H9 (cell line): ENCODE results near the gene CD58. TPM values are rescaled to one million over a fixed set of nuclear protein-coding genes. Genes with fewer than 3 reads are reported as not detected.

ENCODE experiments used
- DNase-seq: peaks from one replicate; pipeline ENCODE4 v3.0.0-alpha.2; 2017
- H2AFZ ChIP-seq: one replicate; pipeline ENCODE4 v1.6.1; 2013; ENCODE audit warnings: mild to moderate bottlenecking, low read length, control low read depth, moderate library complexity
- H2AK5ac ChIP-seq: 2 replicates; pipeline ENCODE4 v1.6.1; 2013; ENCODE audit warnings: low read length, control low read depth, mixed read lengths; ENCODE audit not compliant: insufficient read length
- H2BK120ac ChIP-seq: one replicate; pipeline ENCODE4 v1.6.1; 2013; ENCODE audit warnings: low read depth, mild to moderate bottlenecking, low read length, control low read depth, inconsistent platforms; ENCODE audit not compliant: poor library complexity, severe bottlenecking
- H2BK12ac ChIP-seq: 2 replicates; pipeline ENCODE4 v1.6.1; 2013; ENCODE audit warnings: low read length, control low read depth, mixed read lengths, low read depth; ENCODE audit not compliant: insufficient read length
- H2BK15ac ChIP-seq: 2 replicates; pipeline ENCODE4 v1.6.1; 2013; ENCODE audit warnings: low read depth, low read length, control low read depth
- H2BK20ac ChIP-seq: one replicate; pipeline ENCODE4 v1.6.1; 2013; ENCODE audit warnings: low read depth, mild to moderate bottlenecking, low read length, control low read depth, inconsistent platforms; ENCODE audit not compliant: poor library complexity, severe bottlenecking
- H2BK5ac ChIP-seq: 2 replicates; pipeline ENCODE4 v1.6.1; 2013; ENCODE audit warnings: low read length, control low read depth, mixed read lengths; ENCODE audit not compliant: insufficient read length
- H3K14ac ChIP-seq: 2 replicates; pipeline ENCODE4 v1.6.1; 2013; ENCODE audit warnings: low read length, control low read depth; ENCODE audit not compliant: insufficient read depth
- H3K18ac ChIP-seq: 2 replicates; pipeline ENCODE4 v1.6.1; 2013; ENCODE audit warnings: low read depth, mild to moderate bottlenecking, mixed read lengths, low read length, control low read depth; ENCODE audit not compliant: insufficient read length
- H3K23ac ChIP-seq: 2 replicates; pipeline ENCODE4 v1.6.1; 2013; ENCODE audit warnings: low read length, control low read depth, mixed read lengths, low read depth; ENCODE audit not compliant: insufficient read length
- H3K23me2 ChIP-seq: 2 replicates; pipeline ENCODE4 v1.6.1; 2013; ENCODE audit warnings: low read depth, mild to moderate bottlenecking, mixed read lengths, low read length, control low read depth; ENCODE audit not compliant: insufficient read length, poor library complexity, severe bottlenecking
- H3K27ac ChIP-seq: 2 replicates; pipeline ENCODE4 v1.5.1; 2013; ENCODE audit warnings: low read length, control low read depth, mixed read lengths, low read depth; ENCODE audit not compliant: insufficient read length
- H3K27me3 ChIP-seq: 2 replicates; pipeline ENCODE4 v1.6.1; 2013; ENCODE audit warnings: low read length, control low read depth, inconsistent platforms; ENCODE audit not compliant: insufficient read depth
- H3K4ac ChIP-seq: 2 replicates; pipeline ENCODE4 v1.6.1; 2013; ENCODE audit warnings: low read depth, mild to moderate bottlenecking, control low read depth, inconsistent platforms, low read length, moderate library complexity
- H3K4me1 ChIP-seq: 2 replicates; pipeline ENCODE4 v1.6.1; 2013; ENCODE audit warnings: low read length, control low read depth, inconsistent platforms; ENCODE audit not compliant: insufficient read depth
- H3K4me2 ChIP-seq: 2 replicates; pipeline ENCODE4 v1.6.1; 2013; ENCODE audit warnings: low read length, control low read depth, mixed read lengths; ENCODE audit not compliant: insufficient read length, insufficient read depth
- H3K56ac ChIP-seq: 2 replicates; pipeline ENCODE4 v1.6.1; 2013; ENCODE audit warnings: low read depth, mild to moderate bottlenecking, mixed read lengths, low read length, control low read depth; ENCODE audit not compliant: insufficient read length
- H3K79me1 ChIP-seq: 2 replicates; pipeline ENCODE4 v1.6.1; 2013; ENCODE audit warnings: low read depth, mild to moderate bottlenecking, moderate library complexity, low read length, control low read depth, inconsistent platforms; ENCODE audit not compliant: insufficient read depth, poor library complexity, severe bottlenecking
- H3K79me2 ChIP-seq: 2 replicates; pipeline ENCODE4 v1.6.1; 2013; ENCODE audit warnings: low read length, control low read depth, inconsistent platforms; ENCODE audit not compliant: insufficient read depth
- H3K9ac ChIP-seq: 2 replicates; pipeline ENCODE4 v1.6.1; 2013; ENCODE audit warnings: low read length, control low read depth, mixed read lengths; ENCODE audit not compliant: insufficient read length; ENCODE audit errors: extremely low read depth
- H3K9me3 ChIP-seq: one replicate; pipeline ENCODE4 v1.6.1; 2013; ENCODE audit warnings: low read depth, low read length, inconsistent platforms; ENCODE audit not compliant: control insufficient read depth
- H3T11ph ChIP-seq: one replicate; pipeline ENCODE4 v1.6.1; 2013; ENCODE audit warnings: mild to moderate bottlenecking, low read length, control low read depth, inconsistent platforms
- H4K20me1 ChIP-seq: one replicate; pipeline ENCODE4 v1.6.1; 2013; ENCODE audit not compliant: control insufficient read depth, insufficient read length, insufficient read depth
- H4K5ac ChIP-seq: 2 replicates; pipeline ENCODE4 v1.6.1; 2013; ENCODE audit warnings: low read depth, mild to moderate bottlenecking, mixed read lengths, low read length, control low read depth; ENCODE audit not compliant: insufficient read length
- H4K8ac ChIP-seq: replicated peaks from 2 replicates; pipeline ENCODE4 v1.6.1; 2013; ENCODE audit warnings: low read length, control low read depth, mixed read lengths, low read depth; ENCODE audit not compliant: insufficient read length
- H4K91ac ChIP-seq: 2 replicates; pipeline ENCODE4 v1.6.1; 2013; ENCODE audit warnings: low read depth, mild to moderate bottlenecking, moderate library complexity, mixed read lengths, low read length, control low read depth; ENCODE audit not compliant: insufficient read length
- H3K27ac Mint-ChIP-seq, 3 experiments: 2 replicates in 2 of 3; 3 replicates in 1 of 3; pipeline ENCODE4 v1.8.0; 2020 to 2021; ENCODE audit warnings: mixed read lengths in 3 of 3, mild to moderate bottlenecking in 1 of 3, moderate library complexity in 1 of 3
- H3K27me3 Mint-ChIP-seq: 2 replicates; pipeline ENCODE4 v1.8.0; 2021; ENCODE audit warnings: low read depth, mild to moderate bottlenecking, moderate library complexity, mixed read lengths
- H3K36me3 Mint-ChIP-seq, 3 experiments: 2 replicates in 2 of 3; 3 replicates in 1 of 3; pipeline ENCODE4 v1.8.0; 2020 to 2021; ENCODE audit warnings: low read depth in 3 of 3, mixed read lengths in 3 of 3; ENCODE audit not compliant: insufficient read depth in 1 of 3
- H3K4me1 Mint-ChIP-seq, 2 experiments: 2 replicates each; pipeline ENCODE4 v1.8.0; 2020; ENCODE audit warnings: mixed read lengths in 2 of 2
- H3K4me3 Mint-ChIP-seq, 2 experiments: 2 replicates in 1 of 2; 3 replicates in 1 of 2; pipeline ENCODE4 v1.8.0; 2020 to 2021; ENCODE audit warnings: mild to moderate bottlenecking in 2 of 2, mixed read lengths in 2 of 2, moderate library complexity in 1 of 2
- H3K9me3 Mint-ChIP-seq, 2 experiments: 2 replicates in 1 of 2; 3 replicates in 1 of 2; pipeline ENCODE4 v1.8.0; 2020; ENCODE audit warnings: mild to moderate bottlenecking in 2 of 2, mixed read lengths in 2 of 2, moderate library complexity in 1 of 2
- CTCF ChIP-seq: fragments of 200-600 bp; sonication (generic); conservative IDR thresholded peaks from 3 replicates; pipeline ENCODE4 v1.8.0; 2021; ENCODE audit warnings: antibody characterized with exemption, mild to moderate bottlenecking
- WGBS: extraction: QIAGEN DNeasy Blood & Tissue Kit; methylation state at CpG from one replicate; pipeline ENCODE4 v1.1.7; 2013; ENCODE audit warnings: missing lambda C conversion rate, low lambda C conversion rate, mixed read lengths; ENCODE audit not compliant: insufficient read length; ENCODE audit errors: extremely low coverage; 5-methylcytosine and 5-hydroxymethylcytosine counted together
- total RNA-seq: library from RNA; stranded (reverse); gene quantifications from 2 replicates; pipeline ENCODE4 v1.2.1, GENCODE V29; 2021

CD58 gene
- total RNA-seq, 1 experiment from 2014 or later = 4.3 TPM

DNA sequence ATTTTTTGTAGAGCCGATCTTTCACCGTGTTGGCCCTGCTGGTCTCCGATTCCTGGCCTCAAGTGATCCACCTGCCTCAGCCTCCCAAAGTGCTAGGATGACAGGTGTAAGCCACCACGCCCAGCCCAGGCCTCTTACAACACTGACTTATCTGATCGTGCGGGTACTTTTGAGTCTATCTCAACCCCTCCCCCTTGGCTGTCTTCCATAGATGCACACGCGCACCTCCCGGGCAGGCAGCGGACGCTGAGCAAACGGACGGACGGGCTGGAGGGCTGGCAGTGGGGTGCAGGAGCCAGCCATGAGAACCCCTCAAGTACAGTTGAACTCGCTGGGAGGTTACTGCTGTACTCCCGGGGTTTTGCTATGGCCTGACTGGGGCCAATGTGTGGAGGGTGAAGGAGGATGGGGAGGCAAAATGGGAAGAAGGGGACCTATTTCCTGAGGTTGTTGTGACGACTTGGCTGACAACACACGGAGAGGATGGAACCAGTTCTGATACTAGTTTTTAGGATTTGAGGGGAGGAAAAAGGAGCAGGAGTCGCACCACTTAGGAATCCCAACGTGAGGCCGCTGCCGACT, 959 bp downstream of the CD58 start:
- Histone ChIP-seq H4K91ac (no peak overlapping the region), H2BK12ac (no peak overlapping the region), H3K56ac (no peak overlapping the region), H3K23me2 (peaks cover 16% of the 10 kb centered on the region), H4K8ac (no peak overlapping the region), H3K27me3 (no peaks in the 10 kb centered on the region; the same call in 1 of the 2 replicates), H3K79me1 (no peaks in the 10 kb centered on the region), H3K27ac (no peak overlapping the region), H2BK120ac (no peak overlapping the region), H2AK5ac (no peak overlapping the region), H3K79me2 (no peaks in the 10 kb centered on the region; the same call in 1 of the 2 replicates), H3K9ac (no peak overlapping the region), H3K9me3 (no peaks in the 10 kb centered on the region), H2BK5ac (no peak overlapping the region), H3K18ac (no peak overlapping the region), H3K14ac (peak overlapping the region; percentile 72; the same call in 1 of the 2 replicates), H4K5ac (no peak overlapping the region), H4K20me1 (no peaks in the 10 kb centered on the region), H3K4me2 (peak overlapping the region; percentile 79), H3T11ph (no peak overlapping the region), H3K23ac (no peak overlapping the region), H2BK15ac (no peak overlapping the region), H2BK20ac (no peak overlapping the region), H3K4me1 (no peaks in the 10 kb centered on the region; the same call in 1 of the 2 replicates), H2AFZ (no peak overlapping the region), H3K4ac (no peak overlapping the region)
- Mint-ChIP-seq H3K27ac (peak overlapping the region in 2 of 3 experiments; percentile 23 to 80; a peak in 2 of 7 replicates), H3K27me3 (peaks cover 23% of the 10 kb centered on the region), H3K9me3 (peaks cover 0 to 2% of the 10 kb centered on the region in 2 experiments; a peak in 2 of 5 replicates), H3K4me1 (peaks cover 17 to 29% of the 10 kb centered on the region in 2 experiments), H3K36me3 (peaks cover 0 to 2% (median 0%) of the 10 kb centered on the region in 3 experiments; a peak in 2 of 7 replicates), H3K4me3 (peak overlapping the region; percentile 70 to 79)
- DNase-seq = no peak
- no CpG with 5 or more reads among the region's 22 CpGs for WGBS
- no peak for TF ChIP-seq CTCF
